ENCODE results near the gene ATP1B2. TPM values are rescaled to one million over a fixed set of nuclear protein-coding genes. Genes with fewer than 3 reads are reported as not detected.
"Not testable (repeated sequence)": the region's sequence is repeated elsewhere in the genome, so short reads cannot be mapped to it uniquely, and the experiment has no call there.

ATP1B2 gene
- total RNA-seq, 4 donors from 2014 or later = 0.28 to 1.4 (median 0.48) TPM; not detected in 1

DNA sequence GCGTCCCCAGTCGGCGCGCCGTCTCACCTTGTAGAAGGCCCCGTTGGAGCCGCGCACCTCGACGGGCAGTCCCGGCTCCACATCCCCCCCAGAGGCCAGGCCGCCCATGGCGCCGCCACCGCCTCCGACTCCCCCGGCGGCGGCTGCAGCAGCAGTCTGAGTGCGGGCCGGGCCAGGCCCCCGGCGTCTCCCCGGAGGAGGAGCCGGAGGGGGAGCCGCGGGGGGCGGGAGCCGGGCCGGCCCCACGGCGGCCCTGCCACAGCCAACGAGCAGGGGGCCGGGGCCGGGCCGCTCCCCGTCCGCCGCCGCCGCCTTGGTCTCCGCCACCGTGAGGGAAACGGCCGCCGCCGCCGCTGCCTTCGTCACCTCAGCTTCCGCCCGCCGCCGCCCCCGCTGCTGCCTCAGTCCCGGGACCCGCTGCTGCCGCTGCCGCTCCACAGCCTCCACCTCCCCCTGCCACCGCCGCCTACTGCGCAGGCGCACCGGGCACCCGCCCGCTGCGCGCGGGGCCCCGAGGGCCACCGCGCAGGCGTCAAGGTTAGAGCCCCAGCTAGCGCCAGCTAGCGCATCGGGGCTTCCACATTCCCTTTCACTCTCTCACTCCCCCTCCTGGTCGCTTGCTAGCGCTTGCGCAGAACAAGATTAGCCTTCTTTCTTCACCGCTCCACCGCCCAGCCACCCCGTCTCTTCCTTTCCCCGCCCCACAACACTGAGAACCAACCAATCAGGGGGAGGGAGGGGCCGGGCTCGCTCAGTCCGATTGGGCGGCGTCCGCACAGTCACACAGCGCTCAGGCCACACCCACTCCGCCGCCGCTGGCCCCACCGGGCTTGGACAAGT is 36.1 kb upstream of the ATP1B2 start, which contains the start of gene FXR2:
TSS of gene FXR2 (minus strand) at position 473 of the 840 bp plus-strand sequence. CDS start at position 108, 365 bp downstream.
- TF ChIP-seq, protein P1, sequence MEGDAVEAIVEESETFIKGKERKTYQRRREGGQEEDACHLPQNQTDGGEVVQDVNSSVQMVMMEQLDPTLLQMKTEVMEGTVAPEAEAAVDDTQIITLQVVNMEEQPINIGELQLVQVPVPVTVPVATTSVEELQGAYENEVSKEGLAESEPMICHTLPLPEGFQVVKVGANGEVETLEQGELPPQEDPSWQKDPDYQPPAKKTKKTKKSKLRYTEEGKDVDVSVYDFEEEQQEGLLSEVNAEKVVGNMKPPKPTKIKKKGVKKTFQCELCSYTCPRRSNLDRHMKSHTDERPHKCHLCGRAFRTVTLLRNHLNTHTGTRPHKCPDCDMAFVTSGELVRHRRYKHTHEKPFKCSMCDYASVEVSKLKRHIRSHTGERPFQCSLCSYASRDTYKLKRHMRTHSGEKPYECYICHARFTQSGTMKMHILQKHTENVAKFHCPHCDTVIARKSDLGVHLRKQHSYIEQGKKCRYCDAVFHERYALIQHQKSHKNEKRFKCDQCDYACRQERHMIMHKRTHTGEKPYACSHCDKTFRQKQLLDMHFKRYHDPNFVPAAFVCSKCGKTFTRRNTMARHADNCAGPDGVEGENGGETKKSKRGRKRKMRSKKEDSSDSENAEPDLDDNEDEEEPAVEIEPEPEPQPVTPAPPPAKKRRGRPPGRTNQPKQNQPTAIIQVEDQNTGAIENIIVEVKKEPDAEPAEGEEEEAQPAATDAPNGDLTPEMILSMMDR (IDR thresholded peaks at IDR 0.05) = no peak
- DNase-seq (ENCODE audit: low spot score) (peak; percentile 93), ATAC-seq (ENCODE audit: low FRiP score) (peak; percentile 99)

DNA sequence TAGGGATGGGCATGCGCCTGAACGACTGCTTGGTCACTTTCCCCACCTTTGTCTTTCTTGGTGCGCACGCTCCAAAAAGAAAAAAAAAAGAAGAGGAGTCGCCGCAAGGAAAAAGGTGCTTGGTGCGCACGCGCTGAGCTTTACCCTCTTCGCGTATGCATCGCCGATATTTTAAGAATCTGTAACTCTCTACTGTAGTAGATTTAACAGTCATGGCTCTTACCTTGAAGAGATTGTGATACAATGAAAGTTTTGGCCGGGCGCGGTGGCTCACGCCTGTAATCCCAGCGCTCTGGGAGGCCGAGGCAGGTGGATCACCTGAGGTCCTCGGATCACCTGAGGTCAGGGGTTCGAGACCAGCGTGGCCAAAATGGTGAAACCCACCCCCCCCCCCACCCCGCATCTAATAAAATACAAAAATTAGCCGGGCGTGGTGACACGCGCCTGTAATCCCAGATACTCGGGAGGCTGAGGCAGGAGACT is 35.4 kb upstream of the ATP1B2 start:
- DNase-seq (ENCODE audit: low spot score) (no peak), ATAC-seq (ENCODE audit: low FRiP score) (no peak)
- TF ChIP-seq, protein P1 (IDR thresholded peaks at IDR 0.05) = no peak

DNA sequence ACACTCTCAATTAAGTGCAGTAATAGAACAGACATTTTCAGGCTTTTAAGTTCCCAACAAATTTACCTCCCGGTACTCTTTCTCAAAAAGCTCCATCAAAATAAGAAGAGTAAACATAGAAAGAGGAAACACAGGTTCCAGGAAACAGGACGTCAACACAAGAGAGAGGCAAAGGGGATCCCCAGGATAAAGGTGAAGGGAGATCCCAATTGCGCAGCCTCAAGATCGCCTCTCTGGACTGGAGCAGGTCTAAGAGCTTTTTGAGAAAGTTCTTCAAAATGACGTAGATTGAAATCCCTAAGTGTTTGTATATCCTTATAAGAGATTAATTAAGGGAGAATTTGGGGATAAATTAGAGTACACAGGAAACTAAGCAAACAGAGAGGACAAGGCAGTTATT is 32.1 kb upstream of the ATP1B2 start:
- TF ChIP-seq, protein P1 (IDR thresholded peaks at IDR 0.05) = no peak
- DNase-seq (ENCODE audit: low spot score) (no peak), ATAC-seq (ENCODE audit: low FRiP score) (no peak)

DNA sequence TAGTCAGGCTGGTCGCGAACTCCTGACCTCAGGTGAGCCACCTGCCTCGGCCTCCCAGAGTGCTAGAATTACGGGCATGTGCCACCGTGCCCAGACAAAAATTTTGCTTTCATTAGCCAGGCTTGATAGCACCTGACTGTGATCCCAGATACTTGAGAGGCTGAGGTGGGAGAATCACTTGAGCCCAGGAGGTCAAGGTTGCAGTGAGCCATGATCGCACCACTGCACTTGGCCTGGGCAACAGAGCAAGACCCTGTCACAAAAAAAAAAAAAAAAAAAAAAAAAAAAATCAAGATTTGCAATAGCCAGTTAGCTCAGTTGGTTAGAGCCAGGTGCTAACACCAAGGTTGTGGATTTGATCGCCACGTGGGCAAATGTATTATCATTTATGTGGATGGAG is 29.9 kb upstream of the ATP1B2 start:
- DNase-seq (ENCODE audit: low spot score) (no peak), ATAC-seq (ENCODE audit: low FRiP score) (no peak)
- TF ChIP-seq, protein P1 (IDR thresholded peaks at IDR 0.05) = no peak

DNA sequence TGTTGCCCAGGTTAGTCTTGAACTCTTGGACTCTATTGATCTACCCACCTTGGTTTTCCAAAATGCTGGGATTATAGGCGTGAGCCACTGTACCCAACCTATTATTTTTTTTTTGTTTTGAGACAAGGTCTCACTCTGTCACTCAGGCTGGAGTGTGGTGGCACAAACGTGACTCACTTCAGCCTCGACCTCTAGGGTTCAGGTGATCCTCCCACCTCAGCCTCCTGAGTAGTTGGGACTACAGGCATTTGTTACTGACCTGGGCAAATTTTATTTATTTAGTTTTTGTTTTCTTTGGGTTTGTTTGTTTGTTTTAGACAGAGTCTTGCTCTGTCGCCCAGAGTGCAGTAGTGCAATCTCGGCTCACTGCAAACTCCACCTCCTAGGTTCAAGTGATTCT is 27.1 kb upstream of the ATP1B2 start:
- ATAC-seq (ENCODE audit: low FRiP score) (no peak), DNase-seq (ENCODE audit: low spot score) (no peak)
- TF ChIP-seq, protein P1 (IDR thresholded peaks at IDR 0.05) = no peak

DNA sequence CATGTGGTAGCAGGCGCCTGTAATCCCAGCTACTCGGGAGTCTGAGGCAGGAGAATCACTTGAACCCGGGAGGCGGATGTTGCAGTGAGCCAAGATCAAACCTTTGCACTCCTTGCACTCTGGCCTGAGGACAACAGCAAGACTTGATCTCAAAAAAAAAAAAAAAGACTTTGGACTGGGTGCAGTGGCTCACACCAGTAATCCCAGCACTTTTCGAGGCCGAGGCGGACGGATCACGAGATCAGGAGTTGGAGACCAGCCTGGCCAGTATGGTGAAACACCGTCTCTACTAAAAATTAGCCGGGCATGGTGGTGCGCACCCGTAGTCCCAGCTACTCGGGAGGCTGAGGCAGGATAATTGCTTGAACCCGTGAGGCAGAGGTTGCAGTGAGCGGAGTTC is 25.0 kb upstream of the ATP1B2 start:
- DNase-seq (ENCODE audit: low spot score); ATAC-seq (ENCODE audit: low FRiP score): not testable (repeated sequence)

DNA sequence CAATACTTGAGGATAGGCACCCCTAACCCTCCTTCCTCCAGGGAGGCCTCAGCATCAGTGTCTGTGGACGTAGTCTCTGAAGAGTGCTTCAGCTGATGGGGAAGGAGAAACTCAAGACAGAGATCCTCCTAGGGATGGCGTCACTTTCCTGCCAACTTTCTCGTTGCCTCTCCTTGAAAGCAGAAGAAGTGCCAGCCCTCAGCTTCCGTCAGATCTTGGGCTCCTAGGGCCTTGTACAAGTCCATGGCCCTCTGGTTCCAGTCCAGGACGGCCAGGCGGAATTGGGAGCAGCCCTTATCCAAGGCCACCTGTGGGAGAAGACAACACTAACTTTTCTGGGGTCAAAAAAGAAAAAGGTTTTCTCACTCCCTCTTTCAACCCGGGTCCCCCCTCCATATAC is 24.4 kb upstream of the ATP1B2 start:
- TF ChIP-seq, protein P1 (IDR thresholded peaks at IDR 0.05) = no peak
- ATAC-seq (ENCODE audit: low FRiP score) (no peak), DNase-seq (ENCODE audit: low spot score) (no peak)
